Cardiac muscle cell (in vitro differentiated cells and primary cell): ENCODE measurements around the gene HPSE2. TPM values are rescaled to one million over a fixed set of nuclear protein-coding genes. Genes with fewer than 3 reads are reported as not detected.

Experiments
- DNase-seq, 2 donors: peaks; one replicate each; pipeline versions ENCODE4 v3.0.0 to v3.0.0-alpha.2; 2010 to 2017; ENCODE audit warnings: low read depth in 1 of 2, low spot score in 1 of 2
- H3K27ac ChIP-seq: fragments of 200-600 bp; sonication (generic); 2 replicates; pipeline ENCODE4 v1.5.1; 2016
- H3K27me3 ChIP-seq: fragments of 200-600 bp; sonication (generic); 2 replicates; pipeline ENCODE4 v1.6.0; 2016; ENCODE audit warnings: control low read depth
- H3K36me3 ChIP-seq: fragments of 200-600 bp; sonication (generic); 2 replicates; pipeline ENCODE4 v1.5.1; 2016; ENCODE audit warnings: control low read depth
- H3K4me1 ChIP-seq: fragments of 200-600 bp; sonication (generic); 2 replicates; pipeline ENCODE4 v1.8.1; 2017; ENCODE audit warnings: low read depth, mild to moderate bottlenecking, mixed run types
- H3K4me3 ChIP-seq: fragments of 200-600 bp; sonication (generic); 2 replicates; pipeline ENCODE4 v1.5.1; 2016; ENCODE audit warnings: mild to moderate bottlenecking
- H3K9me3 ChIP-seq: fragments of 200-600 bp; sonication (generic); 2 replicates; pipeline ENCODE4 v1.5.1; 2017; ENCODE audit warnings: low read depth, mild to moderate bottlenecking, control low read depth
- CTCF ChIP-seq: IDR thresholded peaks from 2 replicates; pipeline ENCODE4 v1.5.1; 2012; ENCODE audit warnings: low read depth, mild to moderate bottlenecking, low read length
- polyA plus RNA-seq: library from polyadenylated mRNA; unstranded; fragments of >200 nt; fragmentation: Nextera tagmentation; extraction: Ambion mirVana; gene quantifications from 2 replicates; pipeline ENCODE4 v1.2.1, GENCODE V29; 2016
- total RNA-seq: library from RNA; depleted of rRNA; stranded (reverse); fragments of >200 nt; gene quantifications from 2 replicates; pipeline ENCODE4 v1.2.3, GENCODE V29; 2016

Gene HPSE2
- total and polyA plus RNA-seq, 2 experiments from 2014 or later = 0.87 to 6.1 TPM

DNA sequence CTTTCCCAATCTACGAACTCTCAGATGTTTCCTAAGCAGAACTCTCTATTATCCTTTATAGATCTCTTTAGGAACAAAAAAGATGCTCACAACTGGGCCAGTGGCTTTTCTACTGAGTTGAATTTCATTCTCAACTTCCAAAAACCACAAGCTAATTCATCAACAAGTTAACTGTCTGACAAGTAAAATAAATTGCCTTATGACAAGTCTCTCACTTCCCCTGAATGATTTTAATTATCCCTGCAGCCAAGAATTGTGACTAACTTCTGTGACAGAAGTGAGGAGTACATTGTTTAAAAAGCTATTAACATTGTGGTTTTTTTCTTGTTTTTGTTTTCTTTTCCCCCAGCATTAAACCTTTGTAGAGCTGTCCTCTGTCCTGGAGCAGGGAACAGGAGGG is 343.1 kb downstream of the HPSE2 start:
- no peak for DNase-seq
- Histone ChIP-seq H3K4me1 (no peaks in the 10 kb centered on the region), H3K27me3 (no peaks in the 10 kb centered on the region), H3K36me3 (no peaks in the 10 kb centered on the region), H3K4me3 (no peak overlapping the region), H3K27ac (no peak overlapping the region), H3K9me3 (no peaks in the 10 kb centered on the region)
- TF ChIP-seq CTCF = no peak

DNA sequence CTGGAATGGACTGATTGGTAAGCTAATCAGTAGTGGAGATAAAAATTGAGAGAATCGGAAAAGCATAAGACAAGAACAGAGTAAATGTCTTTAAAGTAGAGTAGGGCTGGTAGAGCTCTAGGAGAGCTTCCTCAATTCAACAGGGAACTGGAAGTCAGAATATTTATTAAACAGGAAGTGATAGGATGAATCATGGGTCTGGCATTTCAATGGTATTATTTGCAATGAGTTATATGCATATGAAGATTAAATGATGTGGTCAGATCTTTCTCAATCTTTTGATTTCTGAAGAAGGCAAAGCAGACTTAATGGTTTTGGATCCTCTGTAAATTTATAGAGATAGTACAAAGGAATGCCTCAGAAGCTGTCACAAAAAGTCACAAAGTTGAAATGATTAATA is 349.0 kb downstream of the HPSE2 start:
- peak in 1 of 2 donors; percentile 40 for DNase-seq
- no peak overlapping the region for H3K4me3 ChIP-seq
- no peak overlapping the region for H3K27ac ChIP-seq

GRCh38 chr10:98885378-98885777 is 350.3 kb downstream of the HPSE2 start:
- TF ChIP-seq CTCF = no peak
- no peaks in the 10 kb centered on the region for H3K36me3 ChIP-seq
- no peak overlapping the region for H3K27ac ChIP-seq
- H3K4me3 ChIP-seq = no peak overlapping the region
- no peaks in the 10 kb centered on the region for H3K9me3 ChIP-seq
- no peak for DNase-seq
- H3K27me3 ChIP-seq = no peaks in the 10 kb centered on the region
- H3K4me1 ChIP-seq = no peaks in the 10 kb centered on the region

More for the DNA sequence above, 349.0 kb downstream of the HPSE2 start:
- Histone ChIP-seq H3K36me3 (no peaks in the 10 kb centered on the region), H3K27me3 (no peaks in the 10 kb centered on the region), H3K4me1 (no peaks in the 10 kb centered on the region), H3K9me3 (no peaks in the 10 kb centered on the region)
- TF ChIP-seq CTCF = no peak

DNA sequence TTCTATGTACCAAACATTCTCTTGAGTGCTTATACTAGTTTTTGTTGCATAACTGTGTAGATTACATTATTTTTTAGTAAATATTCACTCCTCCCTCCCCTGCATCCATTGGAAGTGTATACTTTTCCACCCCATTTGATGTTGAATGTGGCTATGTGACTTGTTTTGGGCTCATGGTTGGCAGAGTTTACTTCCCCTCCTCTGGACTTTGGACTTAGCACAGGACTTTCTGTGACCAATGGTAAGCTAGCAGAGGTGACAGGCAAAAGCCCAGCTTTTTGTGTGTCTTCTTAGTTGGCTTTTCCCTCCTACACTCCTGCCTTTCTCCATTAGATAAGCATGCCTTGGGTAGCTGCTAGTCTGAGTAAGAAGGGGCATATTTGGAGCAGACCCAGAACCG is 353.9 kb downstream of the HPSE2 start:
- TF ChIP-seq CTCF = no peak
- DNase-seq = no peak

DNA sequence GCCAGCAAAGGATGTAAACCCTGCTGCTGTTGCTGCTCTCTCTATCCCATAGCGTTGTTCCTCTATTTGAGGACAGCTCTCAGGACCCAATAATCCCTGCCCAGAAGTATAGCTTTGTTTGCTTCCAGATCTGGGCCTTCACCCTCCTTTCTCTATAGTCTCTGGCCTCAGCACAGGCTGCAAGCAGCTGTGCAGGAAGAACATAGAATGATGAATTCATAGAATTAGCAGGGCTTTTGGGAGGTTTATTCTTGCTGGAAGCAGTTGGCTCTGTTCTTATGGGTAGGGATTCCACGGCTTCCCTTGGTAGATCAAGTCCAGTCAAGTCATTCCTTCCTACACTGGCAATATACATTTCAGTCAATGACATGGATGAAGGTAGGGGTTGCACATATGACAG is 354.7 kb downstream of the HPSE2 start:
- Histone ChIP-seq H3K27ac (no peak overlapping the region), H3K36me3 (no peaks in the 10 kb centered on the region), H3K4me1 (peaks cover 12% of the 10 kb centered on the region), H3K9me3 (no peaks in the 10 kb centered on the region), H3K27me3 (no peaks in the 10 kb centered on the region), H3K4me3 (no peak overlapping the region)
- DNase-seq = no peak
- no peak for TF ChIP-seq CTCF

More for the DNA sequence above, 353.9 kb downstream of the HPSE2 start:
- Histone ChIP-seq H3K4me3 (no peak overlapping the region), H3K4me1 (peaks cover 12% of the 10 kb centered on the region), H3K9me3 (no peaks in the 10 kb centered on the region), H3K27ac (no peak overlapping the region), H3K36me3 (no peaks in the 10 kb centered on the region), H3K27me3 (no peaks in the 10 kb centered on the region)

GRCh38 chr10:98878921-98879320 is 356.7 kb downstream of the HPSE2 start:
- Histone ChIP-seq H3K36me3 (no peaks in the 10 kb centered on the region), H3K4me3 (no peak overlapping the region), H3K27ac (no peak overlapping the region), H3K27me3 (no peaks in the 10 kb centered on the region), H3K9me3 (no peaks in the 10 kb centered on the region), H3K4me1 (peaks cover 20% of the 10 kb centered on the region)
- no peak for DNase-seq
- TF ChIP-seq CTCF = no peak
